Fibroblast of the aortic adventitia (primary cell): ENCODE results near the gene CORO1A. TPM values are rescaled to one million over a fixed set of nuclear protein-coding genes. Genes with fewer than 3 reads are reported as not detected.

Experiments used
- DNase-seq: peaks from one replicate; pipeline ENCODE4 v3.0.0-alpha.2; 2010; ENCODE audit warnings: low read depth
- H3K4me3 ChIP-seq: 2 replicates; pipeline ENCODE4 v1.5.1; 2011; ENCODE audit warnings: low read depth, mild to moderate bottlenecking, control low read depth, low read length, moderate library complexity
- CTCF ChIP-seq: IDR thresholded peaks from 2 replicates; pipeline ENCODE4 v1.5.1; 2011; ENCODE audit warnings: mild to moderate bottlenecking, low read length, control low read depth, inconsistent platforms; ENCODE audit not compliant: insufficient read depth
- total RNA-seq: library from RNA; depleted of rRNA; stranded (reverse); fragments of >200 nt; gene quantifications from 2 replicates; pipeline ENCODE4 v1.2.3, GENCODE V29; 2012; ENCODE audit warnings: low replicate concordance

CORO1A gene
- total RNA-seq, 1 donor, result 1.9 TPM

GRCh38 chr16:30143347-30143702 lies 40.1 kb upstream of the CORO1A start:
- no peak overlapping the region for H3K4me3 ChIP-seq
- DNase-seq, result no peak
- no peak for TF ChIP-seq CTCF

GRCh38 chr16:30144017-30144416 lies 39.4 kb upstream of the CORO1A start:
- no peak for DNase-seq
- H3K4me3 ChIP-seq, result no peak overlapping the region
- TF ChIP-seq CTCF, result no peak

- no peak for TF ChIP-seq CTCF
- H3K4me3 ChIP-seq, result no peak overlapping the region
- no peak for DNase-seq
These were observed 38.5 kb upstream of the CORO1A start for GRCh38 chr16:30144917-30145316.

GRCh38 chr16:30145657-30146056 lies 37.7 kb upstream of the CORO1A start:
- DNase-seq, result no peak
- H3K4me3 ChIP-seq, result no peak overlapping the region
- TF ChIP-seq CTCF, result no peak

GRCh38 chr16:30147843-30148510 lies 35.4 kb upstream of the CORO1A start:
- DNase-seq, result no peak
- TF ChIP-seq CTCF, result no peak
- no peak overlapping the region for H3K4me3 ChIP-seq

- no peak overlapping the region for H3K4me3 ChIP-seq
- DNase-seq, result no peak
- TF ChIP-seq CTCF, result no peak
These were observed 34.0 kb upstream of the CORO1A start for GRCh38 chr16:30149250-30149930.
